PC-9 (cell line): ENCODE data around the gene RFK. TPM values are rescaled to one million over a fixed set of nuclear protein-coding genes. Genes with fewer than 3 reads are reported as not detected.
A peak's percentile ranks its signal among the peaks of the same experiment; 100 is the strongest.
"Not testable (repeated sequence)": the region's sequence is repeated elsewhere in the genome, so short reads cannot be mapped to it uniquely, and the experiment has no call there.

ENCODE experiments used
- BruUV-seq: library from RNA; stranded (reverse); fragments of 400-500 nt; replicated peaks from 2 replicates; lab custom pipeline; 2021; lab: Mats Ljungman, UMichigan
- CTCF ChIA-PET: fragments of 300-600 bp; sonication (Branson Sonifier 250); formaldehyde crosslinking; loops from one replicate; lab custom pipeline; 2022; ENCODE audit warnings: antibody characterized with exemption; lab: Charles Lee
- POLR2A ChIA-PET: fragments of 300-600 bp; sonication (Branson Sonifier 250); formaldehyde crosslinking; loops from one replicate; lab custom pipeline; 2022; ENCODE audit warnings: antibody characterized with exemption; ENCODE audit not compliant: unreplicated experiment; lab: Charles Lee
- DNase-seq, 2 experiments: peaks; one replicate each; pipeline versions ENCODE4 v3.0.0 to v3.0.0-alpha.2; 2015 to 2022; ENCODE audit warnings: mixed read lengths in 1 of 2
- H2AFZ ChIP-seq: fragments of 200-600 bp; sonication (generic); 2 replicates; pipeline ENCODE4 v1.8.1; 2017; ENCODE audit warnings: antibody characterized with exemption
- H3F3A ChIP-seq: fragments of 200-600 bp; sonication (generic); 2 replicates; pipeline ENCODE4 v1.8.1; 2017; ENCODE audit warnings: antibody characterized with exemption, mild to moderate bottlenecking, low read depth; ENCODE audit not compliant: insufficient read depth
- H3K27ac ChIP-seq: fragments of 200-600 bp; sonication (generic); 2 replicates; pipeline ENCODE4 v1.6.1; 2016; ENCODE audit warnings: mixed run types
- H3K27me3 ChIP-seq: fragments of 200-600 bp; sonication (generic); 2 replicates; pipeline ENCODE4 v1.6.1; 2016; ENCODE audit warnings: low read depth, mixed run types; ENCODE audit not compliant: insufficient read depth
- H3K36me3 ChIP-seq: fragments of 200-600 bp; sonication (generic); 2 replicates; pipeline ENCODE4 v1.6.1; 2016; ENCODE audit warnings: low read depth, mixed run types
- H3K4me1 ChIP-seq: fragments of 200-600 bp; sonication (generic); replicated peaks from 2 replicates; pipeline ENCODE4 v1.6.1; 2016; ENCODE audit warnings: mixed run types; ENCODE audit not compliant: insufficient read depth
- H3K4me2 ChIP-seq: fragments of 200-600 bp; sonication (generic); 2 replicates; pipeline ENCODE4 v1.6.1; 2017; ENCODE audit warnings: mixed run types
- H3K4me3 ChIP-seq: fragments of 200-600 bp; sonication (generic); 2 replicates; pipeline ENCODE4 v1.6.1; 2016; ENCODE audit warnings: mixed run types
- H3K79me2 ChIP-seq: fragments of 200-600 bp; sonication (generic); 2 replicates; pipeline ENCODE4 v1.6.1; 2017; ENCODE audit warnings: low read depth, mixed run types
- H3K9me2 ChIP-seq: fragments of 200-600 bp; sonication (generic); 2 replicates; pipeline ENCODE4 v1.8.1; 2017; ENCODE audit warnings: mild to moderate bottlenecking; ENCODE audit not compliant: insufficient read depth
- H3K9me3 ChIP-seq: fragments of 200-600 bp; sonication (generic); 2 replicates; pipeline ENCODE4 v1.8.1; 2016; ENCODE audit warnings: low read depth; ENCODE audit not compliant: insufficient read depth
- H4K20me1 ChIP-seq: fragments of 200-600 bp; sonication (generic); 2 replicates; pipeline ENCODE4 v1.8.1; 2017; ENCODE audit not compliant: insufficient read depth
- EZH2 ChIP-seq: fragments of 200-600 bp; sonication (generic); IDR thresholded peaks from 2 replicates; pipeline ENCODE4 v1.8.0; 2017; ENCODE audit warnings: antibody characterized with exemption, low read depth
- intact Hi-C: fragments of 100-400 bp; cut with micrococcal nuclease; formaldehyde crosslinking; loops from one replicate; pipeline ENCODE4 v1.10.0; 2022; ENCODE audit not compliant: unreplicated experiment
- total RNA-seq: library from RNA; stranded (reverse); gene quantifications from 2 replicates; pipeline ENCODE4 v1.2.3, GENCODE V29; 2021
- TF ChIP-seq, protein P1 (sequence below): fragments of 200-600 bp; sonication (generic); conservative IDR thresholded peaks from 2 replicates; pipeline ENCODE4 v1.6.1; 2017; ENCODE audit warnings: mixed run types, antibody characterized with exemption, mild to moderate bottlenecking, moderate library complexity

RFK gene
- total RNA-seq, 1 experiment from 2014 or later: 20.6 TPM

DNA sequence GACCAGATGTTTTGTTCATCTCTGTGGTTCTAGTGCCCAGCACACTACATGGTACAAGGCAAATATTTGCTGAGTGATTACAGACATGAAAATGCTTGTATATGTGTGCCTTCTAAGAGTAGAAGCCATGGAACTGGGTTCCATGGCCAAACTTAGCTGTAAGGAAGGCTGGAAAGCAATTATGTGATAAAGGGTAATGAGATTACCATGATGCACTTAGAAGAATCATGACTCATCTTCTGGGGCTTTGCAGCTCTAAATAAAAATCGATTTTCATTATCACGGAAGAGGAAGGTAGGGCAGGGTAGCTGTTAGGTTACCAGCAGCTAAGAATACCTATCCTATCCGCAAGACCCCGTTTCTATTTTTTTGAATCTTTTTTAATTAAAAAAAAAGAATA is 28.0 kb downstream of the RFK start:
- no peak overlapping the region for H2AFZ ChIP-seq
- no peaks in the 10 kb centered on the region for H3K27me3 ChIP-seq
- no peak overlapping the region for H3K4me3 ChIP-seq
- H3F3A ChIP-seq: peaks cover 33% of the 10 kb centered on the region; the same call in 1 of the 2 replicates
- H3K4me2 ChIP-seq: no peak overlapping the region
- intact Hi-C loops: loop anchor here (5.0 kb wide), 1 partner anchor 54 kb away; no protein-coding TSS in a partner anchor
- ChIA-PET CTCF (no interaction called here), POLR2A (interaction anchor here (0.7 kb wide), 1 partner anchor 1059 kb away, joined by 18 read pairs; no protein-coding TSS in a partner anchor)
- H3K36me3 ChIP-seq: no peaks in the 10 kb centered on the region
- no peaks in the 10 kb centered on the region for H3K9me3 ChIP-seq
- H4K20me1 ChIP-seq: no peaks in the 10 kb centered on the region
- peaks cover 46% of the 10 kb centered on the region for H3K4me1 ChIP-seq
- DNase-seq: peak in 1 of 2 experiments; percentile 45
- TF ChIP-seq EZH2: no peak
- TF ChIP-seq, protein P1, sequence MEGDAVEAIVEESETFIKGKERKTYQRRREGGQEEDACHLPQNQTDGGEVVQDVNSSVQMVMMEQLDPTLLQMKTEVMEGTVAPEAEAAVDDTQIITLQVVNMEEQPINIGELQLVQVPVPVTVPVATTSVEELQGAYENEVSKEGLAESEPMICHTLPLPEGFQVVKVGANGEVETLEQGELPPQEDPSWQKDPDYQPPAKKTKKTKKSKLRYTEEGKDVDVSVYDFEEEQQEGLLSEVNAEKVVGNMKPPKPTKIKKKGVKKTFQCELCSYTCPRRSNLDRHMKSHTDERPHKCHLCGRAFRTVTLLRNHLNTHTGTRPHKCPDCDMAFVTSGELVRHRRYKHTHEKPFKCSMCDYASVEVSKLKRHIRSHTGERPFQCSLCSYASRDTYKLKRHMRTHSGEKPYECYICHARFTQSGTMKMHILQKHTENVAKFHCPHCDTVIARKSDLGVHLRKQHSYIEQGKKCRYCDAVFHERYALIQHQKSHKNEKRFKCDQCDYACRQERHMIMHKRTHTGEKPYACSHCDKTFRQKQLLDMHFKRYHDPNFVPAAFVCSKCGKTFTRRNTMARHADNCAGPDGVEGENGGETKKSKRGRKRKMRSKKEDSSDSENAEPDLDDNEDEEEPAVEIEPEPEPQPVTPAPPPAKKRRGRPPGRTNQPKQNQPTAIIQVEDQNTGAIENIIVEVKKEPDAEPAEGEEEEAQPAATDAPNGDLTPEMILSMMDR: no peak
- H3K9me2 ChIP-seq: no peaks in the 10 kb centered on the region
- H3K79me2 ChIP-seq: no peaks in the 10 kb centered on the region
- H3K27ac ChIP-seq: no peak overlapping the region
- no TSS peak for BruUV-seq

DNA sequence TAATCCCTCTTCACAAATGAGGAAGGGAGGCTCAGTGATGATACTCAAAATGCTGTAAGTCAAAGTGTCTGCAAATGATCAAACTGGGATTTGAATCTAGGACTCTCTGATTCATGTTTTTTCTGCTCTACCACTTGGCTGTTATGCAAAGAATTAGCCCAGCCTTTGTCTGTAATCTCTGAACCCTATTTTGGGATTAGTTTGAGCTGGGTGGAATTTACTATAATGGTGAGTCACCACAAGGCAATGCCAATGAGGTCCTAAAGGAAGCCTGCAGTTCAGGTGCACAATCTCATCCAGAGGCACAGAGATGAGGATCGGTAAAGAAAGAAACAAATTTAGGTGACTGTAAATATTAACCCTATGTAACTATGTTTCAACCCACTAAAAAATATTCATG is 29.2 kb downstream of the RFK start:
- no peak overlapping the region for H2AFZ ChIP-seq
- BruUV-seq: no TSS peak
- intact Hi-C loops: loop anchor here (1.0 to 5.0 kb wide), 2 partner anchors 14 to 53 kb away; no protein-coding TSS in a partner anchor
- TF ChIP-seq EZH2: no peak
- TF ChIP-seq, protein P1: no peak
- ChIA-PET POLR2A (interaction anchor here (0.6 kb wide), 1 partner anchor 21 kb away, joined by 3 read pairs; no protein-coding TSS in a partner anchor), CTCF (interaction anchor here (0.5 kb wide), 1 partner anchor 44 kb away, joined by 3 read pairs; no protein-coding TSS in a partner anchor)
- no peaks in the 10 kb centered on the region for H4K20me1 ChIP-seq
- no peaks in the 10 kb centered on the region for H3K36me3 ChIP-seq
- H3K27ac ChIP-seq: peak overlapping the region; percentile 21; the same call in 1 of the 2 replicates
- no peaks in the 10 kb centered on the region for H3K79me2 ChIP-seq
- H3K4me1 ChIP-seq: peaks cover 40% of the 10 kb centered on the region
- no peak overlapping the region for H3K4me3 ChIP-seq
- peaks cover 27% of the 10 kb centered on the region; the same call in 1 of the 2 replicates for H3F3A ChIP-seq
- no peaks in the 10 kb centered on the region for H3K9me2 ChIP-seq
- no peaks in the 10 kb centered on the region for H3K9me3 ChIP-seq
- H3K27me3 ChIP-seq: no peaks in the 10 kb centered on the region
- peak; percentile 47 to 94 for DNase-seq
- peak overlapping the region; percentile 45 for H3K4me2 ChIP-seq

DNA sequence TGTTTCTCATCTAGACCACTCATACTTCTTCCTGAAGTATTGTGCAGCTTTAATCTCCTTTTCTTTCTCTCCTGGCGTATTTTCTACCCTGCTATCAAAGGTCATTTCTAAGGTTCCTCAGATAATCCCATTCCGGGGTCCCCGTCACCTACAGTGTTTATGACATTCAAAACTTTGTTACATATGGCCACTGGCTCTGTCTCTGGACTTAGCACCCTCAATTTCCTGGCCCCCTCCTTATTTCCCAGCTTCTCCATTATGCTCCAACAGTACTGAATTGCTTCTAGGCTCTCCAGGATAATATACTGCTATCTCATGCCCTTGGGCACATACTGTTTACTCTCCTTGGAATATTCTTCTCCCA is 31.2 kb downstream of the RFK start:
- peaks cover 16% of the 10 kb centered on the region; the same call in 1 of the 2 replicates for H3F3A ChIP-seq
- POLR2A ChIA-PET: no interaction called here

DNA sequence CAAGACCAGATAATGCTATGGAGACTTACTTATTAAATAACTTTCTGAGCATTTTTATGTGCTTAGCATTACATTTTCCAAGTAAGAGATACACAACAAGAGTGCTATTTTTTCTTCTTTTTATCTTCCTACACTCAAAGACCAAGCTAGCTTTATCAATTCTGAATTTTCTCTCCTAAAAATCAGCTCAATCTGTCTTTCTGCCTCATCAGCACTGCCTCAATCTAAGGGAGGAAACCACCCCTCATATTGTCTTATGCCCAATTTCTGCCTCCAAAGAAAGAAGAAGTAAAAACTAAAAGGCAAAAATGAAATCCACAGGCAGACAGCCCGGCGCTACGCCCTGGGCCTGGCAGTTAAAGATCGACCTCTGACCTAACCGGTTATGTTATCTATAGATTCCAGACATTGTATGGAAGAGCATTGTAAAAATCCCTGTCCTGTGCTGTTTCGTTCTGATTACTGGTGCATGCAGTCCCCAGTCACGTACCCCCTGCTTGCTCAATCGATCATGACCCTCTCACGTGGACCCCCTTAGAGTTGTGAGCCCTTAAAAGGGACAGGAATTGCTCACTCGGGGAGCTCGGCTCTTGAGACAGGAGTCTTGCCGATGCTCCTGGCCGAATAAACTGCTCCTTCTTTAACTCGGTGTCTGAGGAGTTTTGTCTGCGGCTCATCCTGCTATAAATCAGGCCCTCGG is 31.7 kb downstream of the RFK start:
- BruUV-seq, intact Hi-C loops, H3K27me3 ChIP-seq, H3K4me3 ChIP-seq, H3K79me2 ChIP-seq, H3K4me2 ChIP-seq, H4K20me1 ChIP-seq, POLR2A ChIA-PET, H3K9me3 ChIP-seq, H3K36me3 ChIP-seq, H2AFZ ChIP-seq, DNase-seq, H3K9me2 ChIP-seq, H3K27ac ChIP-seq: not testable (repeated sequence)
- CTCF ChIA-PET: interaction anchor here (0.6 to 1.0 kb wide), 2 partner anchors 32 to 86 kb away, joined by 3 read pairs; partner anchors contain the start of gene RFK
- Histone ChIP-seq H3K4me1 (peaks cover 25% of the 10 kb centered on the region), H3F3A (peaks cover 16% of the 10 kb centered on the region; the same call in 1 of the 2 replicates)

More for the DNA sequence above, 31.2 kb downstream of the RFK start:
- Histone ChIP-seq H3K4me1 (peaks cover 25% of the 10 kb centered on the region), H3K9me3 (no peaks in the 10 kb centered on the region), H3K4me2 (no peak overlapping the region), H3K36me3 (no peaks in the 10 kb centered on the region), H2AFZ (no peak overlapping the region), H3K27ac (no peak overlapping the region), H3K9me2 (no peaks in the 10 kb centered on the region), H4K20me1 (no peaks in the 10 kb centered on the region), H3K79me2 (no peaks in the 10 kb centered on the region), H3K27me3 (no peaks in the 10 kb centered on the region), H3K4me3 (no peak overlapping the region)
- DNase-seq: no peak
- CTCF ChIA-PET: interaction anchor here (0.5 to 1.0 kb wide), 2 partner anchors 31 to 1581 kb away, joined by 3 to 6 read pairs; partner anchors contain the start of gene RFK
- BruUV-seq: no TSS peak
- intact Hi-C loops: no loop called here
- TF ChIP-seq, protein P1: no peak
- no peak for TF ChIP-seq EZH2
